MCF 10A (cell line): ENCODE data around the gene PHF5A. TPM values are rescaled to one million over a fixed set of nuclear protein-coding genes. Genes with fewer than 3 reads are reported as not detected.

Experiments
- BruUV-seq: library from RNA; stranded (reverse); fragments of 400-500 nt; replicated peaks from 2 replicates; lab custom pipeline; 2021; lab: Mats Ljungman, UMichigan
- CTCF ChIA-PET: fragments of 300-600 bp; sonication (Branson Sonifier 250); formaldehyde crosslinking; extraction: SDS; loops from one replicate; lab custom pipeline; 2021; ENCODE audit warnings: antibody characterized with exemption, inconsistent platforms; lab: Yijun Ruan, JAX
- POLR2A ChIA-PET: fragments of 300-600, 350-650 bp; sonication (Branson Sonifier 250); formaldehyde crosslinking; extraction: SDS; loops from one replicate; lab custom pipeline; 2020; ENCODE audit warnings: antibody characterized with exemption, inconsistent platforms; lab: Yijun Ruan, JAX
- DNase-seq: peaks from one replicate; pipeline ENCODE4 v3.0.0-alpha.2; 2018; ENCODE audit not compliant: unreplicated experiment
- H3K27ac Mint-ChIP-seq: one replicate; pipeline ENCODE4 v1.8.0; 2022; ENCODE audit warnings: mild to moderate bottlenecking, low read depth, mixed read lengths; ENCODE audit not compliant: unreplicated experiment
- H3K27me3 Mint-ChIP-seq: one replicate; pipeline ENCODE4 v1.8.0; 2022; ENCODE audit warnings: mixed read lengths; ENCODE audit not compliant: insufficient read depth, unreplicated experiment
- H3K36me3 Mint-ChIP-seq: one replicate; pipeline ENCODE4 v1.8.0; 2022; ENCODE audit warnings: mild to moderate bottlenecking, moderate library complexity, mixed read lengths; ENCODE audit not compliant: insufficient read depth, unreplicated experiment
- H3K4me1 Mint-ChIP-seq: one replicate; pipeline ENCODE4 v1.8.0; 2022; ENCODE audit warnings: mixed read lengths; ENCODE audit not compliant: insufficient read depth, unreplicated experiment
- H3K4me3 Mint-ChIP-seq: one replicate; pipeline ENCODE4 v1.8.0; 2022; ENCODE audit warnings: mild to moderate bottlenecking, moderate library complexity, mixed read lengths; ENCODE audit not compliant: unreplicated experiment
- H3K9me3 Mint-ChIP-seq: one replicate; pipeline ENCODE4 v1.8.0; 2022; ENCODE audit warnings: mixed read lengths; ENCODE audit not compliant: unreplicated experiment
- intact Hi-C: fragments of 100-400 bp; cut with micrococcal nuclease; formaldehyde crosslinking; loops from 2 replicates; pipeline ENCODE4 v1.14.1; 2022
- total RNA-seq: library from RNA; stranded (reverse); gene quantifications from 2 replicates; pipeline ENCODE4 v1.2.3, GENCODE V29; 2022
- TF ChIP-seq, protein P1 (sequence below): fragments of 200-600 bp; IDR thresholded peaks from one replicate; pipeline ENCODE4 v1.8.0; 2022; ENCODE audit warnings: antibody characterized with exemption, mild to moderate bottlenecking; ENCODE audit not compliant: unreplicated experiment

Gene PHF5A
- total RNA-seq, 1 experiment from 2014 or later: 62.3 TPM

DNA sequence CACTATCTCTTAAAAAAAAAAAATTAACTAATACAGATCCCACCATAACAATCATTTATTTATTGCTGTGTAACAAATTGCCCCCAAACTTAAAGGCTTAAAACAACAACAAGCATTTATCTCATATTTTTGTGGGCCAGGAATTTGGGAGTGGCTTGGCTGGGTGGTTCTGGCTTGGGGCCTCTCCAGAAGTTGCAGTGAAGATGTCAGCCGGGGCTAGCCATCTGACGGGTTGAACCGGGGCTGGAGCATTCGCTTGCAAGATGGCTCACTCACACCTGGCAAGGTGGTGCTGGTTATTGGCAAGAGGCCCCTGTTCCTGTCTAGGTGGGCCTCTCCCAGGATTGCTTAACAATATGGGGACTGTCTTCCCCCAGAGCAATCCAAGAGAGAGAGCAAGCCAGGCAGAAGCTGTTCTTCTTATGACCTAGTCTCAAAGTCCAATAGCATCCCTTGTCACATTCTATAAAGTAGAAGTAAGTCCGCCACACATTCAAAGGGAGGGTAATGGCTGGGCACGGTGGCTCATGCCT, 29.9 kb upstream of the PHF5A start:
- TF ChIP-seq, protein P1, sequence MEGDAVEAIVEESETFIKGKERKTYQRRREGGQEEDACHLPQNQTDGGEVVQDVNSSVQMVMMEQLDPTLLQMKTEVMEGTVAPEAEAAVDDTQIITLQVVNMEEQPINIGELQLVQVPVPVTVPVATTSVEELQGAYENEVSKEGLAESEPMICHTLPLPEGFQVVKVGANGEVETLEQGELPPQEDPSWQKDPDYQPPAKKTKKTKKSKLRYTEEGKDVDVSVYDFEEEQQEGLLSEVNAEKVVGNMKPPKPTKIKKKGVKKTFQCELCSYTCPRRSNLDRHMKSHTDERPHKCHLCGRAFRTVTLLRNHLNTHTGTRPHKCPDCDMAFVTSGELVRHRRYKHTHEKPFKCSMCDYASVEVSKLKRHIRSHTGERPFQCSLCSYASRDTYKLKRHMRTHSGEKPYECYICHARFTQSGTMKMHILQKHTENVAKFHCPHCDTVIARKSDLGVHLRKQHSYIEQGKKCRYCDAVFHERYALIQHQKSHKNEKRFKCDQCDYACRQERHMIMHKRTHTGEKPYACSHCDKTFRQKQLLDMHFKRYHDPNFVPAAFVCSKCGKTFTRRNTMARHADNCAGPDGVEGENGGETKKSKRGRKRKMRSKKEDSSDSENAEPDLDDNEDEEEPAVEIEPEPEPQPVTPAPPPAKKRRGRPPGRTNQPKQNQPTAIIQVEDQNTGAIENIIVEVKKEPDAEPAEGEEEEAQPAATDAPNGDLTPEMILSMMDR: no peak
- ChIA-PET CTCF (interaction anchor here (0.6 to 1.6 kb wide), 3 partner anchors 24 to 94 kb away, joined by 3 to 7 read pairs (median 3); no protein-coding TSS in a partner anchor), POLR2A (interaction anchor here (0.8 to 1.3 kb wide), 3 partner anchors 30 to 118 kb away, joined by 3 to 5 read pairs (median 4); partner anchors contain the start of genes PHF5A and TOB2)
- no peak for DNase-seq
- intact Hi-C loops: no loop called here
- Mint-ChIP-seq H3K27me3 (no peaks in the 10 kb centered on the region), H3K9me3 (no peaks in the 10 kb centered on the region), H3K4me1 (no peaks in the 10 kb centered on the region), H3K27ac (no peak overlapping the region), H3K36me3 (peaks cover 63% of the 10 kb centered on the region), H3K4me3 (no peak overlapping the region)
- BruUV-seq: no TSS peak

- CTCF ChIA-PET: interaction anchor here (0.8 to 1.5 kb wide), 3 partner anchors 26 to 88 kb away, joined by 3 to 5 read pairs (median 3); no protein-coding TSS in a partner anchor
- Mint-ChIP-seq H3K4me3 (no peak overlapping the region), H3K4me1 (peaks cover 22% of the 10 kb centered on the region)
These were observed 23.0 kb upstream of the PHF5A start for GRCh38 chr22:41491374-41492100.

GRCh38 chr22:41488596-41489385, 20.3 kb upstream of the PHF5A start:
- CTCF ChIA-PET: interaction anchor here (0.6 to 1.9 kb wide), 4 partner anchors 11 to 85 kb away, joined by 3 to 7 read pairs (median 4); no protein-coding TSS in a partner anchor
- POLR2A ChIA-PET: interaction anchor here (1.0 to 1.2 kb wide), 2 partner anchors 14 to 20 kb away, joined by 3 to 7 read pairs; partner anchors contain the start of genes ACO2 and PHF5A
- DNase-seq: no peak
- Mint-ChIP-seq H3K27ac (no peak overlapping the region), H3K4me3 (no peak overlapping the region), H3K4me1 (peaks cover 22% of the 10 kb centered on the region), H3K27me3 (no peaks in the 10 kb centered on the region), H3K9me3 (no peaks in the 10 kb centered on the region), H3K36me3 (peaks cover 18% of the 10 kb centered on the region)
- intact Hi-C loops: no loop called here
- no TSS peak for BruUV-seq
- TF ChIP-seq, protein P1: no peak

More at GRCh38 chr22:41491374-41492100, 23.0 kb upstream of the PHF5A start:
- intact Hi-C loops: no loop called here
- peaks cover 16% of the 10 kb centered on the region for H3K36me3 Mint-ChIP-seq
- no peaks in the 10 kb centered on the region for H3K27me3 Mint-ChIP-seq
- BruUV-seq: no TSS peak
- POLR2A ChIA-PET: interaction anchor here (0.6 to 1.5 kb wide), 5 partner anchors 12 to 1044 kb away, joined by 3 to 4 read pairs (median 3); partner anchors contain the start of genes PHF5A and TOB2
- DNase-seq: no peak
- no peak overlapping the region for H3K27ac Mint-ChIP-seq
- no peaks in the 10 kb centered on the region for H3K9me3 Mint-ChIP-seq
- TF ChIP-seq, protein P1: no peak
